Retina (tissue), 1 donor: Measurements from ENCODE around the gene SENP2.
"Not testable (repeated sequence)": the region's sequence is repeated elsewhere in the genome, so short reads cannot be mapped to it uniquely, and the experiment has no call there.

ENCODE experiments used
- DNase-seq: peaks from one replicate; pipeline ENCODE4 v3.0.0-alpha.2; 2016

Gene SENP2

DNA sequence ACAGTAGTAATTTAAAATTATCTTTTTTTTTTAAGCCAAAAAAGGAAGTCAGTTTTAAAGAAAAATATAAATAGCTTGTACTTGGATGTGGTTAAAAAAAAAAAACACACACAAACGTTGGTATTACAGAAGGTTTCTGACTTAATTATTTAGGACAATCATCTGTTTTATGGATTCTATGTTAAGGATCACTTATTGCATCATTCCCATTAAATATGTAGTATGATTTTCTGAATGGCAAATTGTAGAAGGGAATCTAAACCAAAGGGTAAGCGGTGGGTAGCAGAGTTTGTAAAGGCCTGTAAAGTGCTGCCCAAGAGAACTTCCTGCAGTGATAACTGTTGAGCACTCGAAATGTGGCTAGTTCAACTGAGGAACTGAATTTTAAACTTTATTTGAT lies 8.0 kb downstream of the SENP2 start:
- no peak for DNase-seq

GRCh38 chr3:185595526-185595925 lies 9.4 kb downstream of the SENP2 start:
- DNase-seq: no peak

DNA sequence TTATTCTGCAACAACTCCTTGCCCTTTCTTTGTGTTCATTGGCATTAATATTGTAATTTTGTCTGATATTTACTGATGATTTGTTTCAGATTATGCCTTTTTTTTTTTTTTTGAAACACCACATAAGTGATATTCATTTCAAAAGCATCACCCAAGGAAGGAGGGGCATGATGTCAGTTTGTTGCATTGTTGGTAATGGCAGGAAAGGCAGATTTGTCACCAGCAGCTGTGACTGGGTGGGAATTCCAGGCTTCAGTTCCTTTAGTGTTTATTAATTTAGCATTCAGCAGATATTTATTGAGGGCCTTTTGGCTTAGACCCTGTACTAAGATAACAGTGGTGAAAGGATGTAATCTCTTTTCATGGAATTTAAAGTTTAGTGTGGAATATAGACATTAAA lies 19.5 kb downstream of the SENP2 start:
- no peak for DNase-seq

- DNase-seq: no peak
Measured at GRCh38 chr3:185606196-185606595, 20.1 kb downstream of the SENP2 start.

- DNase-seq: no peak
Measured at GRCh38 chr3:185613016-185613415, 26.9 kb downstream of the SENP2 start.

GRCh38 chr3:185623939-185624665 lies 38.0 kb downstream of the SENP2 start:
- DNase-seq: no peak

GRCh38 chr3:185625784-185626183 lies 39.7 kb downstream of the SENP2 start:
- DNase-seq: no peak

DNA sequence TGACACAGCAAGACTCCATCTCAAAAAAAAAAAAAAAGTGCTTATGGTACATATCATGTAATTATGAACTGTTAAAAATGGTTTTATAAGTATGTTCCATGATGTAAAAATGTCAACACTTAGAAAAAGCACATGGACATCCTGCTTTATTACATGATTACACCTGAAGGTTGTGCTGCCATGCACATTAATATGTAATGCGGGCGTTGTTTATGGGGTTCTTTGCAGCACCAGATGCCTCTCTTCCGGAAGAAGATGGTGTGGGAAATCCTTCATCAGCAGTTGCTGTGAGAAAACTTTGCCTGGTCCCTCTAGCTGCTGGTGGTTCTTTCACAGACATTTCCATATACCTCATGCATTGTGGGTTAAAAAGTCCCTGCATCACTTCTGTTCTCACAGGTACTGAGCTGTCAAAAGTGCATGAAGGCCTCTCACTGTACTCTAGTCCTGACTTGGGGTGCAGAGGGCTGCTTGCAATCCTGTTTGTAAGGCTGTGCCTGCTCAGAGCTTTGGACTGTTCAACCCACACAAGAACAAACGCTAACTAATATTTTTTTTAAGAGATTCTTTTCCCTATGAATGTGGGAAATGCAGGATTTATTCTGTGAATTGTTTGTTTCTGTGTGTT lies 43.6 kb downstream of the SENP2 start:
- DNase-seq: no peak

DNA sequence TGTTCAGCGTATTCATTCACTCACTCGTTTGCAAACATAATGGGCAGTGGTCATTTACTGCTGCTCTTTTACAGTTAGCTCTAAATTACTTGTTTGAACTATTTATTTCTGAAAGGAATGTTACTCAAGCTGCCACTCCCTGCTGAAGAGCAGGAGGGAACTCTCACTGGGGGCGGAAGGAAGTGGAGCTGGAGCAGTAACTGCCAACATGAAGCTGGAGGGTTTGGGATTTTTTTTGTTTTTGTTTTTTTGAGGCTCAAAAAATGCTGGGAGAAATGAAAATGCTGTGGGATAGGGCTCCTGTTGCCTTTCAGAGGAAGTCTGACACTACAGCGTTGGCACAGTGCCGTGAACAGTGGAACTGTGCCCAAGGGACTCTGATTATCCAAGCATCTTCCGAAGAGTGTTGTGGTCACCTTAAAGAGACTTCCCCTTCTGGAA lies 44.1 kb downstream of the SENP2 start:
- no peak for DNase-seq

GRCh38 chr3:185631108-185631507 lies 45.0 kb downstream of the SENP2 start:
- no peak for DNase-seq

DNA sequence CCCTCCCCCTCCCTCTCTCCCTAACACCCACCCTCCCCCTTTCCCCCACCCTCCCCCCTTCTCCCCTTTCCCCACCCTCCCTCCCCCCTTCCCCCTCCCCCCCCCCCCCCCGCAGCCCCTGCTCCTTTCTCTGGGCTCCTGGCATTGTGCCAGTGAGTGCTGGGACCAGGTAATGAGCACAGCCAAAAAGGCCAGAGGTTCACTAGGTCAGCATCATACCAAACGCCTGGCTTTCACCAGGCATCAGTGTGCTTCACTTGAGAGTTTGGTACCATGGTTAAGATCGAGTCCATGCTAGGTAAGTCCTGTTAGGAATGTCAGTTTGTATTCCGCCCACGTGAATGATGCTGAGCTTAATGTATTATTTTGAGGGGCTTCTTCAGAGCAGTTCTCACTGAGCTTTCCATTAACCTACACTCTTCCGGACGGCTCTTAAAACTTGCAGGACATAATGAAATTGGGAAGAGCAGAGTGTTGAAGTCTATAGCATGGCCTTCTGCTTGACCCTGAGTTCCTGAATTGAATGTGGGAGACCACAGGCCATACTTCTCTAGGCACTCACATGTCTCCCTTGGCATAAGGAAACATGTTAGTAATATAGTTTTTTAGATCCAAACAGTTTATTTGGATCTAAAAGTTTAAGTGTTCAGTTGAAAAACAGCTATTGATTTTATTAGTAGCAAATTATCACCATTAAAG lies 45.6 kb downstream of the SENP2 start:
- no peak for DNase-seq

- no peak for DNase-seq
Measured at GRCh38 chr3:185632996-185633395, 46.9 kb downstream of the SENP2 start.

DNA sequence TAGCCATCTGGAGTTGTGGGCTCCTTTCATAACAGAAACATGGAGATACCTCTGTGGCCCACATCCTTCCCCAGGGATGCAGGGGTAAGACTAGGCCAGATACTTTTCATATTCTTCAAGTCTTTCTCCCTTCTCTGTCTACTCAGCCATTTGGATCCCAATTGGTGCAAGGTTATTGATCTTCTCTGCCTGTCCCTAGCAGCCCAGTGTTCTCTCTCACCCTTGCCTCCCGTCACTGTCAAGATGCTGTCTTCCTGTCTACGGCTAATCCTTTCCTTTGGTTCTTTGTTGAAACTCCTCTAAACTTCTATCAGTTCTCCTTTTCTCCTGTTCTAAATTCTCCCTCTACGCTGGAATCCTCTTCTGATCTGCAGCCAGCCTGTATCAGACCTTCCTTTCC lies 51.3 kb downstream of the SENP2 start:
- no peak for DNase-seq

DNA sequence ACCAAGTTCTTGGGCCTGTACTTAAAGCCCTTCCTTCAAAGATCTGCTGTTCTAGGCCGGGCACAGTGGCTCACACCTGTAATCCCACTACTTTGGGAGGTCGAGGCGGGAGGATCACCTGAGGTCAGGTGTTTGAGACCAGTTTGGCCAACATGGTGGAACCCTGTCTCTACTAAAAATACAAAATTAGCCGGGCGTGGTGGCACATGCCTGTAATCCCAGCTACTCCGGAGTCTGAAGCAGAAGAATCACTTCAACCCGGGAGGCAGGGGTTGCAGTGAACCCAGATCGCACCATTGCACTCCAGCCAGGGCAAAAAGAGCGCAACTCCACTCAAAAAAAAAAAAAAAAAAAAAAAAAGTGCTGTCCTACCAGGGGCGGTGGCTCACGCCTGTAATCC lies 52.6 kb downstream of the SENP2 start:
- DNase-seq: not testable (repeated sequence)

DNA sequence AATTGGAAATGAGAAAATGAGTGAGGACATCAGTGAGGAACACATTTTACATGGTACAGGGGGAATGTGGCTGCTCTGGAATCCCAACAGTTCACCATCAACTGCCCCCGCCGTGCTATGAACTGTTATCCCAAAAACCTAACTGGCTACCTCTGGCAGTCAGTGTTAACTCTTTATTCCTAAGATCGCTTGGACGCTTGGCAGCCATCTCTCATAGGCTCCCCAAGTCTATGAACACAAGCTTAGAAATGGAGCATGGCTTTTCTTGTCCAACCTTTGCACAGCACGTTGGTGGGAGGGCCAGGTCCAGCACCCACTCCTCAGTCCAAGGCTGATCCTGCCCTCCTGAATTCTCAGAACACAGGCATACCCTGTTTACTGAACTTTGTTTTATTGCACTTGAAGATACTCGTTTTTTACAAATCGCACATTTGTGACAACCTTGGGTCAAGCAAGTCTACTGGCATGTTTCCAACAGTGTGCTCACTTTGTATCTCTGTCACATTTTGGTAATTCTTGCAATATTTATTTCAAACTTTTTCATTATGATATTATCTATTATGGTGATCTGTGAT lies 53.6 kb downstream of the SENP2 start:
- no peak for DNase-seq

- DNase-seq: no peak
Measured at GRCh38 chr3:185640308-185640707, 54.2 kb downstream of the SENP2 start.

GRCh38 chr3:185645191-185645590 lies 59.1 kb downstream of the SENP2 start:
- not testable (repeated sequence) for DNase-seq

GRCh38 chr3:185645596-185646381 lies 59.7 kb downstream of the SENP2 start:
- DNase-seq: no peak

DNA sequence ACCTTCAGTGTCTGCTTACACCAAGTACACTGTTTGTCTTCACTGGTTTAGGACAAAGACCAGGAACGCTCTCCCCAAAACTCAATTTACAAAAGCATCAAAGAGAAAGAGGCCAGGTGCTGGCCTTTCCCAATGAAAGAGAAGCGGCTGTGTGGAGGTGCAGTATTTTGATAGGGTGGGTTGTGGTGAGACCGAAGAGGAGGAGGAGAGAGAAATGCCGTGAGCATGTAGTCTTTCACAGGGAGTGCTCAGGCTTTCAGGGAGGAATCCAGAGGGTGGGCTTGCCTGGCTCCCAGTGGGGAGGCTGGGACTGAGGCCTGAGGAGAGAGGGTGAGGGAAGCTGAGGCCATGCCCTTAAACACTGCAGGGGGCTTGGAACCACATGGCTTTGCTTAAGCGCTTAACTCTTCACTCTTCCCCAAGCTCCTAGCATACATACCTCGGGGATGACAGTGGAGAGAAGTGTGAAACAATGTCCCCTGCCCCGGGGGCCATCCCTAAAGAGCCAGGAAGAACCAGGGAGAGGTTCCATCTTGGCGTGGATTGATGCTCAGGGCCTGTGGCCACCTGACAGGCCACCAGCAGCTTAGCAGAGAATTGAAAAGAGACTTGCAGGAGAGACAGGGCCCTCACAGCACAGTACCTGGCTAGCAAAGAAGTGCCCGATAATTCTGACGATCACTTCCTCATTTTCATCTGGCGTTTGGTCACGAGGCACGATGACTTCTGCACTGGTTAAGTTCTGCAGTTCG lies 60.5 kb downstream of the SENP2 start:
- DNase-seq: no peak

DNA sequence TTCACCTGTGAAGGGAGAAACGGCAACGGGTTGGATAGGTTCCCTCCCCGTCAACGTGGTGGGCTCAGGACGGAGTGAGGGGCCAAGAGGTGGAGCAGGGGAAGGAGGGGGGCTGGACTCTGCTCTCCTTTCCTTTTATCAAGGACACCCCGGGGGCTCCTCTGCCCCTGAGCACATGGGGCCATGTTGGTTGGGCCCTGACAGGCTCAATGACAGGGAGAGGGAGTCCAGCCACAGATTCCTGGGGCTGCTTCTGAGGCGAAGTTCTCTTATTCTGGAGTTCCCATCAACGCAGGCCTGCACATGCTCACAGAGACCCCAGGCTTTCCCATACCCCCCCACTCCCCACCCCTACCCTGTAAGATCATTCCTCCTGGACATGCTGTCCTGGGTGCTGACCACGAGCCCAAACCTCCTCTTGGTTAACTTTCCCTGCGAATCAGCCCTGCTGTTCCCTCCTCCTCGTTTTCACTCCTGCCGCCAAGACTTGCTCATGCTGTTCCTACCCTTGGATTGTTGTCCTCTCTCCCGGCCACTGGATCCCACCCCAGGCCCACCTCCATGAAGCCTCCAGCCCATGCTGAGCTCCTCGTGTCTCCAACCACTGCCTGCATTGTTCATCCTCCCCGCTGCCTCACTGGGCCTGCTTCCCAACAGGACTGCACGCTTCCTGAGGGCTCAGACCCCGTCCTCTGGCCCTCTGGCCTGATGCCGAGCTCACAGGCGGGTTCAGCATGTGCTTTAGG lies 61.2 kb downstream of the SENP2 start:
- no peak for DNase-seq

DNA sequence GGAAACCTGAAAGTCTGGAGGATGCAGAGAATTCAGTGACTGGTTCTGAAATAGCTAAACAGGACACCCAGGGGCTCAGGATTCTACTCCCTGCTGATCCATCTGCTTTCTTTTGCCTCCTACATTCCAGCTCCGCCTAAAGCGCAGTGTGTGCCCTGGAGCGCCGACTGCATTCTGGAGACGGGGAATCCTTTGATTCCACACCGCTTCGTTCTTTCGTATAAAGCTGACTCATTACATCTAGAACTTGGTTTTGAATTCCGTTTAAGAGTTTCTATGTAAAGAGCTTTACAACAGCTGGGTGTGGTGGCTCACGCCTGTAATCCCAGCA lies 61.8 kb downstream of the SENP2 start:
- DNase-seq: no peak

GRCh38 chr3:185648396-185648795 lies 62.3 kb downstream of the SENP2 start:
- DNase-seq: no peak
